Cardiac muscle cell (in vitro differentiated cells and primary cell): ENCODE measurements around the gene TMEM108. TPM values are rescaled to one million over a fixed set of nuclear protein-coding genes. Genes with fewer than 3 reads are reported as not detected.

Source experiments
- DNase-seq, 2 donors: peaks; one replicate each; pipeline versions ENCODE4 v3.0.0 to v3.0.0-alpha.2; 2010 to 2017; ENCODE audit warnings: low read depth in 1 of 2, low spot score in 1 of 2
- H3K27ac ChIP-seq: fragments of 200-600 bp; sonication (generic); 2 replicates; pipeline ENCODE4 v1.5.1; 2016
- H3K27me3 ChIP-seq: fragments of 200-600 bp; sonication (generic); 2 replicates; pipeline ENCODE4 v1.6.0; 2016; ENCODE audit warnings: control low read depth
- H3K36me3 ChIP-seq: fragments of 200-600 bp; sonication (generic); 2 replicates; pipeline ENCODE4 v1.5.1; 2016; ENCODE audit warnings: control low read depth
- H3K4me1 ChIP-seq: fragments of 200-600 bp; sonication (generic); 2 replicates; pipeline ENCODE4 v1.8.1; 2017; ENCODE audit warnings: low read depth, mild to moderate bottlenecking, mixed run types
- H3K4me3 ChIP-seq: fragments of 200-600 bp; sonication (generic); 2 replicates; pipeline ENCODE4 v1.5.1; 2016; ENCODE audit warnings: mild to moderate bottlenecking
- H3K9me3 ChIP-seq: fragments of 200-600 bp; sonication (generic); 2 replicates; pipeline ENCODE4 v1.5.1; 2017; ENCODE audit warnings: low read depth, mild to moderate bottlenecking, control low read depth
- CTCF ChIP-seq: IDR thresholded peaks from 2 replicates; pipeline ENCODE4 v1.5.1; 2012; ENCODE audit warnings: low read depth, mild to moderate bottlenecking, low read length
- polyA plus RNA-seq: library from polyadenylated mRNA; unstranded; fragments of >200 nt; fragmentation: Nextera tagmentation; extraction: Ambion mirVana; gene quantifications from 2 replicates; pipeline ENCODE4 v1.2.1, GENCODE V29; 2016
- total RNA-seq: library from RNA; depleted of rRNA; stranded (reverse); fragments of >200 nt; gene quantifications from 2 replicates; pipeline ENCODE4 v1.2.3, GENCODE V29; 2016

TMEM108 gene
- total and polyA plus RNA-seq, 2 experiments from 2014 or later: 1.0 to 1.6 TPM

DNA sequence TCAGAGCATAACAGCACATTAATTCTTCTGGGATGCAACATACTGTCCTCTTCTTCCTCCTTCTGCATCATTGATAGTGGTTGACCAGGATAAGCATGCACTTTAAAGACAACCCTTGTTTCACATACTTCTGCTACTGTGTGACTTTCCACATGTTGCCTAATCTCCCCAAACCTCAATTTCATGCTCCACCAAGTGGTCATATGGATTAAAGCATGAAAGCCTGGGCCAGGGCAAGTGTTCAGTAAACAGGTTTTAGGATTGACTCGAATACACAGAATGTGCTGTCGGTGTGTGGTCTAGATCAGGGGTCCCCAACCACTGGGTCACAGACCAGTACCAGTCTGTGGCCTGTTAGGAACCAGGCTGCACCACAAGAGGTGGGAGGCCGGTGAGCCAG lies 339.2 kb downstream of the TMEM108 start:
- Histone ChIP-seq H3K27ac (no peak overlapping the region), H3K36me3 (no peaks in the 10 kb centered on the region), H3K9me3 (no peaks in the 10 kb centered on the region), H3K4me1 (no peaks in the 10 kb centered on the region), H3K4me3 (no peak overlapping the region), H3K27me3 (no peaks in the 10 kb centered on the region)
- TF ChIP-seq CTCF: peak; percentile 66
- peak; percentile 53 to 78 for DNase-seq

DNA sequence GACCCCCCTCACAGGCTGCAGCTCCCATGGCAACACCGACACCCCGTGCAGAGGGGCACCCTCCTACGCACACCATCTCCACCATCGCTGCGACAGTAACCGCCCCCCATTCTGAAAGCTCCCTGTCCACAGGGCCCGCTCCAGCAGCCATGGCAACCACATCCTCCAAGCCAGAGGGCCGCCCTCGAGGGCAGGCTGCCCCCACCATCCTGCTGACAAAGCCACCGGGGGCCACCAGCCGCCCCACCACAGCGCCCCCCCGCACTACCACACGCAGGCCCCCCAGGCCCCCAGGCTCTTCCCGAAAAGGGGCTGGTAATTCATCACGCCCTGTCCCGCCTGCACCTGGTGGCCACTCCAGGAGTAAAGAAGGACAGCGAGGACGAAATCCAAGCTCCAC lies 341.7 kb downstream of the TMEM108 start:
- Histone ChIP-seq H3K9me3 (no peaks in the 10 kb centered on the region), H3K27ac (no peak overlapping the region)
- TF ChIP-seq CTCF: no peak

DNA sequence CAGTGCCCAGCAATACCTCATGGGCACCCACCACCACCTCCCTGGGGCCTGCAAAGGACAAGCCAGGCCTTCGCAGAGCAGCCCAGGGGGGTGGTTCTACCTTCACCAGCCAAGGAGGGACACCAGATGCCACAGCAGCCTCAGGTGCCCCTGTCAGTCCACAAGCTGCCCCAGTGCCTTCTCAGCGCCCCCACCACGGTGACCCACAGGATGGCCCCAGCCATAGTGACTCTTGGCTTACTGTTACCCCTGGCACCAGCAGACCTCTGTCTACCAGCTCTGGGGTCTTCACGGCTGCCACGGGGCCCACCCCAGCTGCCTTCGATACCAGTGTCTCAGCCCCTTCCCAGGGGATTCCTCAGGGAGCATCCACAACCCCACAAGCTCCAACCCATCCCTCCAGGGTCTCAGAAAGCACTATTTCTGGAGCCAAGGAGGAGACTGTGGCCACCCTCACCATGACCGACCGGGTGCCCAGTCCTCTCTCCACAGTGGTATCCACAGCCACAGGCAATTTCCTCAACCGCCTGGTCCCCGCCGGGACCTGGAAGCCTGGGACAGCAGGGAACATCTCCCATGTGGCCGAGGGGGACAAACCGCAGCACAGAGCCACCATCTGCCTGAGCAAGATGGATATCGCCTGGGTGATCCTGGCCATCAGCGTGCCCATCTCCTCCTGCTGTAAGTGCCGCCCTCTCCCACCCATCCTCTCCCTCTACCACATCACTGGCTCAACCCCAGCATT lies 342.5 kb downstream of the TMEM108 start:
- no peaks in the 10 kb centered on the region for H3K9me3 ChIP-seq
- H3K27me3 ChIP-seq: no peaks in the 10 kb centered on the region
- no peak overlapping the region for H3K27ac ChIP-seq
- no peaks in the 10 kb centered on the region for H3K36me3 ChIP-seq
- H3K4me3 ChIP-seq: no peak overlapping the region
- H3K4me1 ChIP-seq: no peaks in the 10 kb centered on the region
- DNase-seq: no peak
- no peak for TF ChIP-seq CTCF

More for the DNA sequence above, 341.7 kb downstream of the TMEM108 start:
- Histone ChIP-seq H3K36me3 (no peaks in the 10 kb centered on the region), H3K4me3 (no peak overlapping the region), H3K27me3 (no peaks in the 10 kb centered on the region), H3K4me1 (no peaks in the 10 kb centered on the region)
- DNase-seq: no peak

GRCh38 chr3:133381346-133382109 lies 343.3 kb downstream of the TMEM108 start:
- no peaks in the 10 kb centered on the region for H3K9me3 ChIP-seq
- H3K4me3 ChIP-seq: no peak overlapping the region
- no peak overlapping the region for H3K27ac ChIP-seq
- H3K36me3 ChIP-seq: no peaks in the 10 kb centered on the region
- no peak for TF ChIP-seq CTCF
- H3K27me3 ChIP-seq: no peaks in the 10 kb centered on the region
- no peak for DNase-seq
- no peaks in the 10 kb centered on the region for H3K4me1 ChIP-seq

DNA sequence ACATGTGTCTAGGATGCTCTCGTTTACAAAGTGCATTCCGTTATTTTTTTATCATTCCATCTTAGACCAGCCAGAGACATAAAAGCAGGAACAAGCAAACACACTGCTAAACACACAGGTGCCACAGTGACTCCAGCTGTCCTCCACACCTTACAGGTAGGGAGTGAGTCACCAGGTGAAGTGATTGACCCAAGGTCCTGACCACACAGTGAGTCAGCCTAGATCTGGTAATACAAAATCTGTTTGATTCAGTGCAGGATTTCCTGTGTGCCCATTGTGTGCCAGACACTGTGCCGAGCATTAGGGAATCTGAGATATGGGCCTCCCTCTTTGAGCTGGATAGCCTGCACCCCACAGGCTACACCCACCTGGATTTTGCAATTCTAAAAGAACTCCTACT lies 345.0 kb downstream of the TMEM108 start:
- H3K27ac ChIP-seq: no peak overlapping the region
- H3K4me3 ChIP-seq: no peak overlapping the region
- DNase-seq: no peak
- no peak for TF ChIP-seq CTCF
- no peaks in the 10 kb centered on the region for H3K27me3 ChIP-seq
- H3K9me3 ChIP-seq: no peaks in the 10 kb centered on the region
- H3K4me1 ChIP-seq: no peaks in the 10 kb centered on the region
- H3K36me3 ChIP-seq: no peaks in the 10 kb centered on the region
